MG63 (cell line): ENCODE results near the gene PARVB. TPM values are rescaled to one million over a fixed set of nuclear protein-coding genes. Genes with fewer than 3 reads are reported as not detected.
A peak's percentile ranks its signal among the peaks of the same experiment; 100 is the strongest.

Experiments
- DNase-seq: peaks from one replicate; pipeline ENCODE4 v3.0.0-alpha.2; 2020
- H3K27me3 ChIP-seq: fragments of 250-450 bp; sonication (Bioruptor Pico); 2 replicates; pipeline ENCODE4 v1.5.1; 2020; ENCODE audit warnings: mild to moderate bottlenecking, moderate library complexity
- H3K36me3 ChIP-seq: fragments of 250-450 bp; sonication (Bioruptor Pico); 2 replicates; pipeline ENCODE4 v1.5.1; 2020; ENCODE audit warnings: mild to moderate bottlenecking, moderate library complexity
- H3K4me3 ChIP-seq: fragments of 250-450 bp; sonication (Bioruptor Pico); 2 replicates; pipeline ENCODE4 v1.5.1; 2020; ENCODE audit warnings: mild to moderate bottlenecking, moderate library complexity
- H3K9me3 ChIP-seq: fragments of 250-450 bp; sonication (Bioruptor Pico); 2 replicates; pipeline ENCODE4 v1.5.1; 2020; ENCODE audit warnings: mild to moderate bottlenecking, moderate library complexity
- total RNA-seq: library from RNA; depleted of rRNA; stranded (reverse); fragments of >200 nt; shearing (Covaris generic); gene quantifications from 2 replicates; pipeline ENCODE4 v1.2.3, GENCODE V29; 2014; ENCODE audit warnings: low replicate concordance

PARVB gene
- total RNA-seq, 1 experiment from 2014 or later: 88.1 TPM

GRCh38 chr22:44139773-44140172, 115.7 kb downstream of the PARVB start:
- no peaks in the 10 kb centered on the region for H3K27me3 ChIP-seq
- no peak for DNase-seq

GRCh38 chr22:44142421-44143104, 118.5 kb downstream of the PARVB start:
- no peak for DNase-seq
- no peak overlapping the region for H3K4me3 ChIP-seq

More at GRCh38 chr22:44139773-44140172, 115.7 kb downstream of the PARVB start:
- peaks cover 6% of the 10 kb centered on the region; the same call in 1 of the 2 replicates for H3K9me3 ChIP-seq
- H3K4me3 ChIP-seq: no peak overlapping the region
- peaks cover 26% of the 10 kb centered on the region for H3K36me3 ChIP-seq

GRCh38 chr22:44143105-44143474, 119.0 kb downstream of the PARVB start:
- Histone ChIP-seq H3K27me3 (no peaks in the 10 kb centered on the region), H3K36me3 (peaks cover 2% of the 10 kb centered on the region; the same call in 1 of the 2 replicates), H3K9me3 (no peaks in the 10 kb centered on the region), H3K4me3 (no peak overlapping the region)
- DNase-seq: peak; percentile 21

More at GRCh38 chr22:44142421-44143104, 118.5 kb downstream of the PARVB start:
- no peaks in the 10 kb centered on the region for H3K9me3 ChIP-seq
- H3K27me3 ChIP-seq: no peaks in the 10 kb centered on the region
- H3K36me3 ChIP-seq: peaks cover 6% of the 10 kb centered on the region

- DNase-seq: no peak
- Histone ChIP-seq H3K27me3 (no peaks in the 10 kb centered on the region), H3K4me3 (no peak overlapping the region), H3K9me3 (no peaks in the 10 kb centered on the region), H3K36me3 (peaks cover 2% of the 10 kb centered on the region; the same call in 1 of the 2 replicates)
Measured at GRCh38 chr22:44143579-44143978, 119.5 kb downstream of the PARVB start.

GRCh38 chr22:44144046-44144569, 120.0 kb downstream of the PARVB start:
- Histone ChIP-seq H3K4me3 (no peak overlapping the region), H3K36me3 (no peaks in the 10 kb centered on the region; the same call in 1 of the 2 replicates), H3K9me3 (no peaks in the 10 kb centered on the region), H3K27me3 (no peaks in the 10 kb centered on the region)
- no peak for DNase-seq

GRCh38 chr22:44145544-44145943, 121.4 kb downstream of the PARVB start:
- no peaks in the 10 kb centered on the region for H3K27me3 ChIP-seq

GRCh38 chr22:44146088-44146861, 122.2 kb downstream of the PARVB start:
- H3K27me3 ChIP-seq: no peaks in the 10 kb centered on the region
- no peak overlapping the region for H3K4me3 ChIP-seq
- no peaks in the 10 kb centered on the region for H3K9me3 ChIP-seq
- DNase-seq: no peak
- no peaks in the 10 kb centered on the region; the same call in 1 of the 2 replicates for H3K36me3 ChIP-seq

More at GRCh38 chr22:44145544-44145943, 121.4 kb downstream of the PARVB start:
- Histone ChIP-seq H3K9me3 (no peaks in the 10 kb centered on the region), H3K36me3 (no peaks in the 10 kb centered on the region), H3K4me3 (no peak overlapping the region)
- no peak for DNase-seq

- no peaks in the 10 kb centered on the region for H3K27me3 ChIP-seq
- peaks cover 6% of the 10 kb centered on the region; the same call in 1 of the 2 replicates for H3K36me3 ChIP-seq
- DNase-seq: no peak
- H3K4me3 ChIP-seq: no peak overlapping the region
- H3K9me3 ChIP-seq: no peaks in the 10 kb centered on the region
Measured at GRCh38 chr22:44147008-44147645, 123.0 kb downstream of the PARVB start.

GRCh38 chr22:44147821-44148574, 123.9 kb downstream of the PARVB start:
- no peak for DNase-seq

GRCh38 chr22:44151676-44152075, 127.6 kb downstream of the PARVB start:
- Histone ChIP-seq H3K27me3 (no peaks in the 10 kb centered on the region), H3K36me3 (peaks cover 6% of the 10 kb centered on the region), H3K9me3 (no peaks in the 10 kb centered on the region), H3K4me3 (no peak overlapping the region)
- DNase-seq: peak; percentile 75

More at GRCh38 chr22:44147821-44148574, 123.9 kb downstream of the PARVB start:
- H3K9me3 ChIP-seq: no peaks in the 10 kb centered on the region
- H3K4me3 ChIP-seq: no peak overlapping the region
- H3K36me3 ChIP-seq: peaks cover 6% of the 10 kb centered on the region; the same call in 1 of the 2 replicates
- H3K27me3 ChIP-seq: no peaks in the 10 kb centered on the region

- H3K36me3 ChIP-seq: peaks cover 8% of the 10 kb centered on the region
- H3K9me3 ChIP-seq: no peaks in the 10 kb centered on the region
- no peaks in the 10 kb centered on the region for H3K27me3 ChIP-seq
- H3K4me3 ChIP-seq: no peak overlapping the region
- no peak for DNase-seq
Measured at GRCh38 chr22:44153710-44154109, 129.6 kb downstream of the PARVB start.

- Histone ChIP-seq H3K36me3 (peaks cover 8% of the 10 kb centered on the region), H3K9me3 (no peaks in the 10 kb centered on the region), H3K4me3 (no peak overlapping the region), H3K27me3 (no peaks in the 10 kb centered on the region)
- no peak for DNase-seq
Measured at GRCh38 chr22:44154436-44154942, 130.4 kb downstream of the PARVB start.

- Histone ChIP-seq H3K4me3 (no peak overlapping the region), H3K27me3 (no peaks in the 10 kb centered on the region), H3K36me3 (peaks cover 10% of the 10 kb centered on the region), H3K9me3 (no peaks in the 10 kb centered on the region)
- DNase-seq: no peak
Measured at GRCh38 chr22:44155115-44155514, 131.0 kb downstream of the PARVB start.

GRCh38 chr22:44157916-44158618, 134.0 kb downstream of the PARVB start:
- Histone ChIP-seq H3K36me3 (peaks cover 11% of the 10 kb centered on the region), H3K27me3 (no peaks in the 10 kb centered on the region), H3K9me3 (no peaks in the 10 kb centered on the region), H3K4me3 (no peak overlapping the region)
- DNase-seq: no peak

- Histone ChIP-seq H3K36me3 (peaks cover 11% of the 10 kb centered on the region), H3K9me3 (no peaks in the 10 kb centered on the region), H3K4me3 (no peak overlapping the region), H3K27me3 (no peaks in the 10 kb centered on the region)
- peak; percentile 87 for DNase-seq
Measured at GRCh38 chr22:44158816-44159215, 134.7 kb downstream of the PARVB start.
